ENCODE data around the gene SCLY.
"Not testable (repeated sequence)": the region's sequence is repeated elsewhere in the genome, so short reads cannot be mapped to it uniquely, and the experiment has no call there.

The SCLY gene

GRCh38 chr2:238042090-238042489, 18.7 kb upstream of the SCLY start:
- no peak for FAIRE-seq

GRCh38 chr2:238042849-238043584, 17.8 kb upstream of the SCLY start:
- FAIRE-seq: no peak

- no peak for FAIRE-seq
Observed at GRCh38 chr2:238043851-238044250, 16.9 kb upstream of the SCLY start.

GRCh38 chr2:238045575-238045974, 15.2 kb upstream of the SCLY start:
- no peak for FAIRE-seq

GRCh38 chr2:238046725-238047270, 14.0 kb upstream of the SCLY start:
- FAIRE-seq: no peak

- FAIRE-seq: no peak
Observed at GRCh38 chr2:238053191-238053776, 7.5 kb upstream of the SCLY start.

GRCh38 chr2:238055841-238056240, 5.0 kb upstream of the SCLY start:
- FAIRE-seq: no peak

GRCh38 chr2:238057696-238058575, 2.9 kb upstream of the SCLY start:
- FAIRE-seq: not testable (repeated sequence)

- no peak for FAIRE-seq
Observed at GRCh38 chr2:238059505-238059904, 1.3 kb upstream of the SCLY start.

- no peak for FAIRE-seq
Observed at GRCh38 chr2:238060096-238060541, 682 bp upstream of the SCLY start.

GRCh38 chr2:238061315-238062202, 758 bp downstream of the SCLY start:
- no peak for FAIRE-seq

GRCh38 chr2:238063414-238064189, 2.8 kb downstream of the SCLY start:
- FAIRE-seq: no peak

GRCh38 chr2:238064376-238064775, 3.6 kb downstream of the SCLY start:
- FAIRE-seq: no peak

GRCh38 chr2:238065071-238065846, 4.5 kb downstream of the SCLY start:
- peak; percentile 72 for FAIRE-seq

- FAIRE-seq: no peak
Observed at GRCh38 chr2:238066218-238066617, 5.4 kb downstream of the SCLY start.

- not testable (repeated sequence) for FAIRE-seq
Observed at GRCh38 chr2:238066718-238067117, 5.9 kb downstream of the SCLY start.

GRCh38 chr2:238067939-238068338, 7.1 kb downstream of the SCLY start:
- no peak for FAIRE-seq

GRCh38 chr2:238069021-238069709, 8.4 kb downstream of the SCLY start:
- no peak for FAIRE-seq

GRCh38 chr2:238069877-238070276, 9.1 kb downstream of the SCLY start:
- FAIRE-seq: no peak

GRCh38 chr2:238075397-238075796, 14.6 kb downstream of the SCLY start:
- FAIRE-seq: no peak

Measured in islet of Langerhans (tissue), 1 donor.